ENCODE results near the gene PRKAA2. TPM values are rescaled to one million over a fixed set of nuclear protein-coding genes. Genes with fewer than 3 reads are reported as not detected.

Gene PRKAA2
- total RNA-seq, 1 experiment from 2014 or later, result 4.0 TPM

DNA sequence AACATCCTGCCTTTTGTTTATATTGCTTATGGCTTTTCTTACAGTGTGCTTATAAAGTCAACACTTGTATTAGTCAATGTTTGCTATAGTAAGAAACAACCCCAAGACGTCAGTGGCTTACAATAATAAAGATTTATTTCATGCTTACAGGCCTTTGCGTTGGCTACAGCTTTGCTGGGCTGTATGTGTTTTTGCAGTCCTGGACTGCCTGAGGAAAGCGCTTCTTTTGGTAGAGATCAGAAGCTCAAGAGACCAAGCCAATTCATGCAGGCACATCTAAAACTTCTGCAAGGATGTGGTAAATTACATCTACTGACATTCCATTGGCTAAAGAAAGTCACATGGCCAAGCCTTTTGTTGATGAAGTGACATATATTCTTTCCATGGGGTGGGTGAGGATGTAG lies 17.5 kb upstream of the PRKAA2 start:
- no peak overlapping the region for H2BK12ac ChIP-seq (ENCODE audit: insufficient read length, low read depth, low read length)
- no peak overlapping the region for H3T11ph ChIP-seq (ENCODE audit: low read length)
- Mint-ChIP-seq H3K4me3 (no peak overlapping the region), H3K9me3 (peaks cover 0 to 2% of the 10 kb centered on the region in 2 experiments; a peak in 3 of 5 replicates), H3K36me3 (ENCODE audit: insufficient read depth in 1 of 3, low read depth in 3 of 3) (peaks cover 0 to 2% (median 0%) of the 10 kb centered on the region in 3 experiments; a peak in 1 of 7 replicates), H3K27me3 (ENCODE audit: low read depth) (no peaks in the 10 kb centered on the region), H3K4me1 (peaks cover 13 to 15% of the 10 kb centered on the region in 2 experiments), H3K27ac (no peak overlapping the region)
- H2BK20ac ChIP-seq (ENCODE audit: low read depth, low read length, poor library complexity, severe bottlenecking), result no peak overlapping the region
- H2BK120ac ChIP-seq (ENCODE audit: low read depth, low read length, poor library complexity, severe bottlenecking), result no peak overlapping the region
- no peak overlapping the region for H3K56ac ChIP-seq (ENCODE audit: insufficient read length, low read depth, low read length)
- H3K27ac ChIP-seq (ENCODE audit: insufficient read length, low read depth, low read length), result no peak overlapping the region
- no peaks in the 10 kb centered on the region for H3K79me2 ChIP-seq (ENCODE audit: insufficient read depth, low read length)
- H3K4ac ChIP-seq (ENCODE audit: low read depth, low read length), result no peak overlapping the region
- TF ChIP-seq, protein P1, sequence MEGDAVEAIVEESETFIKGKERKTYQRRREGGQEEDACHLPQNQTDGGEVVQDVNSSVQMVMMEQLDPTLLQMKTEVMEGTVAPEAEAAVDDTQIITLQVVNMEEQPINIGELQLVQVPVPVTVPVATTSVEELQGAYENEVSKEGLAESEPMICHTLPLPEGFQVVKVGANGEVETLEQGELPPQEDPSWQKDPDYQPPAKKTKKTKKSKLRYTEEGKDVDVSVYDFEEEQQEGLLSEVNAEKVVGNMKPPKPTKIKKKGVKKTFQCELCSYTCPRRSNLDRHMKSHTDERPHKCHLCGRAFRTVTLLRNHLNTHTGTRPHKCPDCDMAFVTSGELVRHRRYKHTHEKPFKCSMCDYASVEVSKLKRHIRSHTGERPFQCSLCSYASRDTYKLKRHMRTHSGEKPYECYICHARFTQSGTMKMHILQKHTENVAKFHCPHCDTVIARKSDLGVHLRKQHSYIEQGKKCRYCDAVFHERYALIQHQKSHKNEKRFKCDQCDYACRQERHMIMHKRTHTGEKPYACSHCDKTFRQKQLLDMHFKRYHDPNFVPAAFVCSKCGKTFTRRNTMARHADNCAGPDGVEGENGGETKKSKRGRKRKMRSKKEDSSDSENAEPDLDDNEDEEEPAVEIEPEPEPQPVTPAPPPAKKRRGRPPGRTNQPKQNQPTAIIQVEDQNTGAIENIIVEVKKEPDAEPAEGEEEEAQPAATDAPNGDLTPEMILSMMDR (conservative IDR thresholded peaks at IDR 0.05), result no peak
- WGBS (ENCODE audit: extremely low coverage, insufficient read length, low lambda C conversion rate), result no CpG with 5 or more reads among the region's 3 CpGs
- H2AFZ ChIP-seq (ENCODE audit: low read length), result no peak overlapping the region
- no peaks in the 10 kb centered on the region for H3K27me3 ChIP-seq (ENCODE audit: insufficient read depth, low read length)
- no peak overlapping the region for H3K23ac ChIP-seq (ENCODE audit: insufficient read length, low read depth, low read length)
- no peak overlapping the region for H4K8ac ChIP-seq (replicated peaks; ENCODE audit: insufficient read length, low read depth, low read length)
- H3K9me3 ChIP-seq (ENCODE audit: control insufficient read depth, low read depth, low read length), result no peaks in the 10 kb centered on the region
- H3K4me2 ChIP-seq (ENCODE audit: insufficient read depth, insufficient read length, low read length), result no peak overlapping the region
- H3K4me1 ChIP-seq (ENCODE audit: insufficient read depth, low read length), result no peaks in the 10 kb centered on the region
- H3K18ac ChIP-seq (ENCODE audit: insufficient read length, low read depth, low read length), result no peak overlapping the region
- no peak for DNase-seq
- H3K23me2 ChIP-seq (ENCODE audit: insufficient read length, low read depth, low read length, poor library complexity, severe bottlenecking), result no peaks in the 10 kb centered on the region
- no peaks in the 10 kb centered on the region for H3K79me1 ChIP-seq (ENCODE audit: insufficient read depth, low read depth, low read length, poor library complexity, severe bottlenecking)
- H2BK15ac ChIP-seq (ENCODE audit: low read depth, low read length), result no peak overlapping the region
- H2BK5ac ChIP-seq (ENCODE audit: insufficient read length, low read length), result no peak overlapping the region
- H4K5ac ChIP-seq (ENCODE audit: insufficient read length, low read depth, low read length), result no peak overlapping the region
- H4K20me1 ChIP-seq (ENCODE audit: control insufficient read depth, insufficient read depth, insufficient read length), result no peaks in the 10 kb centered on the region
- no peak overlapping the region for H4K91ac ChIP-seq (ENCODE audit: insufficient read length, low read depth, low read length)
- H3K9ac ChIP-seq (ENCODE audit: extremely low read depth, insufficient read length, low read length), result no peak overlapping the region
- H2AK5ac ChIP-seq (ENCODE audit: insufficient read length, low read length), result no peak overlapping the region
- H3K14ac ChIP-seq (ENCODE audit: insufficient read depth, low read length), result no peak overlapping the region

All from H9 (cell line).